NCI-H1092 (cell line): ENCODE data around the gene MEGF6.

Source experiments
- DNase-seq: peaks from one replicate; lab custom pipeline; 2025; lab: John Stamatoyannopoulos, UW

MEGF6 gene

DNA sequence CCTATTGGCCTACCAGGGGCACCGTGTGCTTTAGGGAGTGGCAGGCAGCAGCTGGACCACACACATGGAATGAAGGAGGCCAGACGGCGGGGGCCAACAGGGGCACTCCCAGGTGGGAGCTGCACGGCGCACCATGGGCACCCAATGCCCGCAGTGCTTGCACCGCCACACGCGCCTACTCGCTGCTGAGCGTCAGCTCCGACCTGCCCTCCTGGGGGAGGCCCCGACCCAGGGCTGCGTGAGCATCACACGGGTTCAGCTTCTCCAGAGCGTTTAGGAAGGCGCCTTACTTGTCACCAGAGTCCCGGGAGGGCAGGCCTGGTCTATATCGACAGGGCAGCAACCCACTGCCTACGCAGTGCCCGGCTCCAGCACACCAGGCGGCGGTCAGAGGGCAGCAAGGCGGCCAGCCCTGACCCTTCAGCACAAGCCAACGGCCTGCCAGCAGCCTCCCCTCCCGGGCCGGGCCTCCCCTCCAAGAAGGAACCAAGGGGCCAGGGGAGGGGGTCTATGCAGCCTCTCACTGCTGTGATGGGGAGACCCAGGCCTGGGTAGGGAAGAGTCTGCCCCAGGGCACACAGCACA is 91.9 kb downstream of the MEGF6 start:
- DNase-seq: no peak

GRCh38 chr1:3518756-3519155 is 92.6 kb downstream of the MEGF6 start:
- no peak for DNase-seq

DNA sequence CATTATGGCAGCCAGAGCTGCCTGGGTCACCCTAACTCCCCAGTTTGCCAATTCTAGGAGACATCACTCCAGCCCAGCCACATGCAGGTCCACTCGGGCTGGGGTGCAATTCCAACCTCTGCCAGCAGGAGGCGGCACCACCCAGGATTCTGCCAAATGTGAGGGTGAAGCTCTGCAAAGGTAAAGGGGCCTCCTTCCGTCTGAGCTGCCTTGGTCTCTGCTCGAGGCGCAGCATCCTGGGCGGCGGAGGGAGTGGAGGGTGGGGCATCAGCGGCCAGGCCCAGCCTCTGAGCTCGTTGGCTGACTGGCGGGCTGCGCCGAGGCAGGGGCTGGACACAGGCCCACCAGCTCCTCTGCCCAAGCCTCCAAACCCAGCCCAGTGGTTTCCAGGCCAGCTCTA is 93.1 kb downstream of the MEGF6 start:
- DNase-seq: no peak

GRCh38 chr1:3516911-3517675 is 94.2 kb downstream of the MEGF6 start:
- DNase-seq: no peak

- DNase-seq: no peak
These were observed 94.8 kb downstream of the MEGF6 start for GRCh38 chr1:3516481-3516869.

- DNase-seq: no peak
These were observed 95.4 kb downstream of the MEGF6 start for GRCh38 chr1:3515774-3516480.

DNA sequence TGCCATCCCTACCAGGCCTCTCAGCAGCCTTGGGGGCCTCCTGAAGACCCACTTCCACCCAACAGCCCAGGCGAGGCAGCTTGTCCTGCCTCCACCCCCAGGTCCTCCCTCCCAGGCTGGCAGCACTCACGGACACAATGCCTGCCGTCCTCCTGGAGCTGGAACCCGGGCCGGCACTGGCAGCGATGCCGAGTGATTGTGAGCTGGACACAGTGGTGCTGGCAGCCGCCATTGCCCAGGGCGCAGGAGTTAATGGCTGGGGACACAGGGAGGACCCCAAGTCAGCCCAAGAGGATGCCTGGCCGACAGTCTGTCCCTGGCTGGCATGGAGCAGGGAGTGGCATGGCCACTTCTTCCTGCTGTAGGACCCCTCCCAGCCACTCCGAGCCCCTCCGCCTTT is 96.0 kb downstream of the MEGF6 start:
- DNase-seq: no peak

- no peak for DNase-seq
These were observed 96.9 kb downstream of the MEGF6 start for GRCh38 chr1:3514404-3514803.

- no peak for DNase-seq
These were observed 99.5 kb downstream of the MEGF6 start for GRCh38 chr1:3511856-3512255.

- no peak for DNase-seq
These were observed 100.0 kb downstream of the MEGF6 start for GRCh38 chr1:3511306-3511705.

- no peak for DNase-seq
These were observed 100.4 kb downstream of the MEGF6 start for GRCh38 chr1:3510956-3511250.

DNA sequence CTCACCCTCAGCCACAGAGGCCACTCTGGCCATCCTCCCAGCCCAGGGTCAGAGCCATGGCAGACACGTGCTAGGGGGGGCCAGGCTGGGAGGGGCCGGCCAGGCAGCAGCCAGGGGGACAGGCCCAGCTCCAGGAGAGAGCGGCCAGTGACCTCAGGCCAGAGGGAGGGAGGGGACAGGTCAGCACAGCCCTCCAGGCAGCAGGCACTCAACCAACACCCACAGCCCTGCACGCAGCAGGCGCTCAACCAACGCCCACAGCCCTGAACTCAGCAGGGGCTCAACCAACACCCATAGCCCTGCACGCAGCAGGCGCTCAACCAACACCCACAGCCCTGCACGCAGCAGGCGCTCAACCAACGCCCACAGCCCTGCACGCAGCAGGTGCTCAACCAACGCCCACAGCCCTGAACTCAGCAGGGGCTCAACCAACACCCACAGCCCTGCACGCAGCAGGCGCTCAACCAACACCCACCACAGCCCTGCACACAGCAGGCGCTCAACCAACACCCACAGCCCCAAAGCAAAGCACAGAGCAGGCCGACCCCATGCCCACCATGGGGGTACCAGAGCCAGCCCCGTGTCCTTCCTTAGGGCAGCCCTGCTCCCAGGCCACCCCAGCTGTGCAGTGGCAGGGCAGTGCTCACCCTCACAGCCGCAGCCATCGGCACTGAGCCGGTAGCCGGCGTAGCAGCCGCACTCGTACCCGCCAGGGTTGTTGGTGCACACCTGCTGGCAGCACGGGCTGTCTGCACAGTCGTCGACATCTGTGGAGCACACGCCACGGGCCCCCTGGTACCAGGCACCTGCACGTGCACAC is 101.0 kb downstream of the MEGF6 start:
- DNase-seq: no peak

GRCh38 chr1:3509721-3510120 is 101.6 kb downstream of the MEGF6 start:
- DNase-seq: no peak

DNA sequence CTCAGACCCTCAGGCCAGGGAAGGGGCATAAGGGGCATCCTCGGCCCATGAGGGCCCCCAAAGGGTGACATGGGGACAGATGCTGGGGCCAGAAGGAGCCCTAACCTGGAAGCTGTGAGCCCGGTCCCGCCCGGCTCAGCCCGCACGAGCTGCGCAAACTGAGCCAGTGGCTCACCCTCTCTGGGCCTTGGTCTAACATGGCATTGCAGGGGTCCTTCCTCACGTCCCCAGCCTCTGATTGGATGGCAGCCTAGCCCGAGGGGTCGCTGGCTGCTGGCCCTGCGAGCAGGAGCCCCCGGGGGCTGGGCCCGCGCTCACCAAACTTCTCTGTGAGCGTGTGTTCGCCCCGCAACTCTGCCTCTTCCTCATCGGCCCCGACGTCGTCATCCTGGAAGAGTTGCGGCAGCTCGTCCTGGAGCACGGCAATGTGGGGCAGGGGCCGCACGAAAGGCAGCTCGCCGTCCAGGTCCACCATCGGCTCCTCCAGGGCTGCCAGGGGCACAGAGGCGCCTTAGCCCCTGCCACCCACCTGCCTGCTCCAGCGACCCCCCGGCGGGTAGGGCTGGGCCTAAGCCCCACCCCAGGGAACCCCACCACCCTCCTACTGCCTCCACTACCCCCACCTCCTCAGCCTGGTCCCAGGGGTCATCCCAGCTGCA is 102.4 kb downstream of the MEGF6 start:
- DNase-seq: no peak

DNA sequence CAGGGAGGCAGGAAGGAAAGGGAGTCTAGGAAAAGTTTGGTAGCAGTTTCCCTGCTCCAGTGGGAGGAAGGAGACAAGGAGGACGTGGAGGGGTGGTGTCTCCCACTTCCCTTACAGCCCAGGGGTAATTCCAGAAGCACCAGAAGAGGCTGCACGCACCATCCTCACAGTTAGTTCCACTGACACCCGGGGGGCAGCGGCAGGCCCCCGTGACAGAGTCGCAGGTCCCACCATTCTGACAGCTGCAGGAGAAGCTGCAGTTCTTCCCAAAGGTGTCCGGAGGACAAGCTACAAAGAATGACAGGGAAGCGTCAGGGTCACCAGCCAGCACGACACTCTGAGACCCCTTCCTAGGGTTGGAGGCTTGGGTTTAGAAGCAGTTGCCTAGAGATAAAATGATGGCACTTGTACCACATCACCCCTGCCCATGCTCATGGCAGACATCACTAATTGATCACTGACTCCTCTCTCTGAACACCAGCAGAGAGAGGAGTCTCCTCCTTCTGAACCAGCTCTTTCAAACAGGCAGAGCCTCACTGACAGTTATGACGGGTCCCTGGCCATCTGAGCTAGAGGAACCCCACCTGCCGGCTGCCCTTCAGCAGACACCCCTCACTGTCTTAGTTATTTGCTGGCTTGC is 103.6 kb downstream of the MEGF6 start:
- no peak for DNase-seq

- DNase-seq: no peak
These were observed 104.4 kb downstream of the MEGF6 start for GRCh38 chr1:3506943-3507342.

DNA sequence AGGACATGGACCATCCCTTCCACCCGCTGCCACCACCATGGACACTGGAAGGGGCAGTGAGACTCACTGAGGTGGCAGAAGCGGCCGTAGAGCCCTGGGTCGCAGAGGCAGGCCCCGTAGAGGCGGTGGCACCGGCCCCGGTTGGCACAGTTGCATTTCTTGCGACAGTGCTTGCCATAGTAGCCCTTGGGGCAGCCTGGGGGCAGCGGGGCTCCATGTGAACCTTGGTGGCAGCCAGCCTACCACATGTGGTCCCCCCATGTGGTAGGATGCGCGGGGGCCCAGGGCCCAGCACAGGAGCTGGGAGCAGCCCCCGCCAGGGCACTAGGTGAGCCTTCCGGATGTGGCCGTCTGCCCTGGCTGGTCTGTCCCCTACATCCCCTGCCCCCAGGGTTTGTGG is 105.3 kb downstream of the MEGF6 start:
- DNase-seq: no peak

- no peak for DNase-seq
These were observed 106.1 kb downstream of the MEGF6 start for GRCh38 chr1:3505161-3505560.

GRCh38 chr1:3504822-3505153 is 106.5 kb downstream of the MEGF6 start:
- no peak for DNase-seq

DNA sequence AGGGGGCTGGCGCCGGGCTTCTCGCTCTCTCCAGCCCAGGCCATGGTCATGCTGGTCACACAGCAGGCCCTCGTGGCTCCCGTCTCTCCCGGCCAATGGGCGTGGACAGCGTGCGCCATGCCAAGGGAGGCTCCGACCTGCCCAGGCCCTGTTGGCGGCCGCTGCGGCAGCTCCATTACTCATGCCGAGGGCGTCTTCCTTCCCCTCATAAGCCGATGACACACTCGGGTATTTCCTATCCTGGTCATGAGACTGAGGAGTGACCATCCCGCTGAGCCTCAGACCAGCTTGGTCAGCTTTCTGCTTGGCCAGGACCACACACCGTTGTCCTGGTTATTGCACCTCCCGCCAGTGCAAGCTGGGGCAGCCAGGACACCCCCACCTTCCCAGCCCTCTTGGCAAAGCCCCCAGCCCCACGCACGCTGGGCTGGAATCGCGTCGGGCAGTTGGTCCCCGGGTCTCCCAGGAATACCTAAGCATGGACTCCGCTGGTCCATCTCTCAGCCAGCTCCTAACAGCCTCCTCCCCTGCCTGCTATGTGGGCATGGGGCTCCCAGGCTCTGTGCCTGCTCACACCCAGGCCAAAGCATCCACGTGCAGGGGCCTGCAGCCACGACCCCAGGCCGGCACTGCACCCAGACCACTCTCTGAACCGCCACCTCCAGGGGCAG is 107.0 kb downstream of the MEGF6 start:
- no peak for DNase-seq

GRCh38 chr1:3503525-3503886 is 107.8 kb downstream of the MEGF6 start:
- DNase-seq: no peak
